Posterior vena cava (tissue), 2 donors: ENCODE measurements around the gene GOLGA6L7. TPM values are rescaled to one million over a fixed set of nuclear protein-coding genes. Genes with fewer than 3 reads are reported as not detected.
"Not testable (repeated sequence)": the region's sequence is repeated elsewhere in the genome, so short reads cannot be mapped to it uniquely, and the experiment has no call there.

ENCODE experiments used
- DNase-seq: peaks from one replicate; pipeline ENCODE4 v3.0.0-alpha.2; 2020; ENCODE audit warnings: low spot score
- intact Hi-C, 2 donors: fragments of 100-400 bp; cut with DNase I; formaldehyde crosslinking; loops; one replicate each; pipeline versions ENCODE4 v1.14.1 to v1.14.2; 2022 to 2023
- total RNA-seq, 2 donors: library from RNA; stranded (reverse); fragmentation: NEBNext Ultra II Directional; extraction: Animal tissue kit (Norgen Biotek cat#: 25700); gene quantifications; one replicate each; pipeline ENCODE4 v1.2.1, GENCODE V29; 2021
- donor health status: DM: yes; HTN: yes; CAD: no.
- donor health status: DM: yes; HTN: yes; CAD: no.

GOLGA6L7 gene
- total RNA-seq, 2 donors from 2014 or later: not detected

GRCh38 chr15:28849271-28849670 is 827 bp upstream of the GOLGA6L7 start:
- intact Hi-C loops, DNase-seq: not testable (repeated sequence)

DNA sequence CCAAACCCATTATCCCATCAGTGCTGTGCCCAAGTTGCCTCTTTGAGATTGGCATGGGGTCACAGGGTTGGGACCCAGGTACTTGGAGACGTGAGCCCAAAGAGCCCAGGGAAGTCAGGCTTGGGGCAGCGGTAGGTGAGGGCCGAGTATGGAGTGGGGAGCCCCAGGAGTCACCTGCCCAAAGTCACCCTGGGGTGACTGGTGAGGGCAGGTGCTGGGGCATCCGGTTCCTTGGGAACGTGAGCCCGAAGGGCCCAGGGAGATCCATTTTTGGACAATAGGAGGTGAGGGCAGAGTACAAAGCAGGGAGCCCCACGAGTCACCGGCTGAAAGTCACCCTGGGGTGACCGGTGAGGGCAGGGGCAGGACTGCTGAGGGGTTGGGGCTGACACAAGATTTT is 485 bp downstream of the GOLGA6L7 start:
- DNase-seq, intact Hi-C loops: not testable (repeated sequence)

- DNase-seq, intact Hi-C loops: not testable (repeated sequence)
These were observed 1.2 kb downstream of the GOLGA6L7 start for GRCh38 chr15:28847247-28847646.

GRCh38 chr15:28844147-28844546 is 4.3 kb downstream of the GOLGA6L7 start:
- DNase-seq, intact Hi-C loops: not testable (repeated sequence)

- DNase-seq, intact Hi-C loops: not testable (repeated sequence)
These were observed 4.9 kb downstream of the GOLGA6L7 start for GRCh38 chr15:28843520-28843919.

DNA sequence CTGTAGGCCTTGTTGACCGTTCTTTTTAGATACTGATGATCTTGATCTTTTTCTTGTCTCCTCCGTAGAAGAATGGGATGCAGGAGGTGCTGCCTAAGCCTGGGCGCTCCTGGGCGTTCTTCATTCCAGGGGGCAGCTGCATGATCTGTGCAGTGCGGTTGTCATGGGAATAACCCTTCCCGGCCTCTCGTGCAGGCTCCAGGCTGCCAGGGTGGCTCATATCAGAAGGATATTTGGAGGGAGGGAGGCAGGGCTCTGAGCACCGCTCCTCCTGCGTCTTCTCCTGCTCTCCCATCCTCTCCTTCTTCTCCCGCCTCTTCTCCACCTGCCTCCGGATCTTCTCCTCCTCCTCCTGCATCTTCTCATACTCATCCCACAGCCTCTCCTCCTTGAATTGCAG is 6.2 kb downstream of the GOLGA6L7 start:
- intact Hi-C loops, DNase-seq: not testable (repeated sequence)

- DNase-seq, intact Hi-C loops: not testable (repeated sequence)
These were observed 8.2 kb downstream of the GOLGA6L7 start for GRCh38 chr15:28840285-28840684.

DNA sequence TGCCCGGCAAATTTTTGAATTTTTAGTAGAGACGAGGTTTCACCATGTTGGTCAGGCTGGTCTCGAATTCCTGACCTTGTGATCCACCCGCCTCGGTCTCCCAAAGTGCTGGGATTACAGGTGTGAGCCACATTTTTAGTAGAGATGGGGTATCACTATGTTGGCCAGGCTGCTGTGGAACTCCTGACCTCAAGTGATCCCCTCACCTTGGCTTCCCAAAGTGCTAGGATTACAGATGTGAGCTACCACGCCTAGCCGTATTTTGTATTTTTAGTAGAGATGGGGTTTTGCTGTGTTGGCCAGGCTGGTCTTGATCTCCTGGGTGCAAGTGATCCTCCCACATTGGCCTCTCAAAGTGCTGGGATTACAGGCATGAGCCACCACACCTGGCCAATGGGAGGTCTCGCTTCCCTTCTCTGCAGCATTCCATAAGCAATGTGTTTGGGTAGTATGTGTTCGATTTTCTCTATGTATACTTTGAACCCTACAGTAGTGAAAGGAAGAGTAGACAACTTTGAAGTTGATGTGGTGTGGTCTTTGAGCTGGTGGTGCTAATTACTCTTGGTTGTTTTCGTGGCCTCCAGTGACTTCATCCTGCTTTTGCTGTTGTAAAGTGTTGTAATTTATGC is 13.4 kb downstream of the GOLGA6L7 start:
- DNase-seq, intact Hi-C loops: not testable (repeated sequence)

- peak; percentile 87 for DNase-seq
- intact Hi-C loops: not testable (repeated sequence)
These were observed 16.4 kb downstream of the GOLGA6L7 start for GRCh38 chr15:28831897-28832587.

DNA sequence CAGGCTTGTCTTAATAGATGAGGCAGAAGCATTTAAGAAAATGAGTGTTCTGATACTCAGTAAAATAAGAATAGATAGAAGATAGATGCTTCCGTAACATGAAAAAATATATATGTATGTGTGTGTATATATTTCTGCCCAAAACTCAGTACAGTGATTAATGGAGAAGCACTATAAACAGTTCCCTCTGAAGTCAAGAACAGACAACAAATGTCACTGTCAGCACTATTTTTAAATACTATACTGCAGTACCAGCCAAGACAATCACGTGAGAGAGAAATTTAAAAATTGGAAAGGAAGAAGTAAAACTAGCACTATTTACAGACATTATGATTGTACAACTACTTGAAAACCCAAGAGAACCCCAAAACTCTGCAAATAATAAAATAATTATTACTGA is 27.0 kb downstream of the GOLGA6L7 start:
- DNase-seq, intact Hi-C loops: not testable (repeated sequence)

- intact Hi-C loops, DNase-seq: not testable (repeated sequence)
These were observed 28.5 kb downstream of the GOLGA6L7 start for GRCh38 chr15:28819930-28820295.

- intact Hi-C loops, DNase-seq: not testable (repeated sequence)
These were observed 29.2 kb downstream of the GOLGA6L7 start for GRCh38 chr15:28819019-28819929.

DNA sequence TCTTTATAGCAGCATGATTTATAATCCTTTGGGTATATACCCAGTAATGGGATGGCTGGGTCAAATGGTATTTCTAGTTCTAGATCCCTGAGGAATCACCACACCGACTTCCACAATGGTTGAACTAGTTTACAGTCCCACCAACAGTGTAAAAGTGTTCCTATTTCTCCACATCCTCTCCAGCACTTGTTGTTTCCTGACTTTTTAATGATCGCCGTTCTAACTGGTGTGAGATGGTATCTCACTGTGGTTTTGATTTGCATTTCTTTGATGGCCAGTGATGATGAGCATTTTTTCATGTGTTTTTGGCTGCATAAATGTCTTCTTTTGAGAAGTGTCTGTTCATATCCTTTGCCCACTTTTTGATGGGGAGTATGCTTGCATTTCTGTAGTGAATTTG is 30.3 kb downstream of the GOLGA6L7 start:
- DNase-seq, intact Hi-C loops: not testable (repeated sequence)

- intact Hi-C loops, DNase-seq: not testable (repeated sequence)
These were observed 34.4 kb downstream of the GOLGA6L7 start for GRCh38 chr15:28814059-28814458.

- DNase-seq, intact Hi-C loops: not testable (repeated sequence)
These were observed 35.1 kb downstream of the GOLGA6L7 start for GRCh38 chr15:28813392-28813791.

- DNase-seq, intact Hi-C loops: not testable (repeated sequence)
These were observed 36.4 kb downstream of the GOLGA6L7 start for GRCh38 chr15:28811852-28812550.

GRCh38 chr15:28810444-28810843 is 38.0 kb downstream of the GOLGA6L7 start:
- DNase-seq: not testable (repeated sequence)

GRCh38 chr15:28808136-28808535 is 40.3 kb downstream of the GOLGA6L7 start:
- DNase-seq, intact Hi-C loops: not testable (repeated sequence)

More at GRCh38 chr15:28810444-28810843, 38.0 kb downstream of the GOLGA6L7 start:
- intact Hi-C loops: not testable (repeated sequence)

- DNase-seq, intact Hi-C loops: not testable (repeated sequence)
These were observed 48.1 kb downstream of the GOLGA6L7 start for GRCh38 chr15:28800366-28800765.
